Stimulated activated CD4-positive, alpha-beta T cell treated with anti-CD3 and anti-CD28 coated beads, Interleukin-15, amount 100 ng/mL, for 1 hour (primary cell): ENCODE data around the gene PDPK1.
A peak's percentile ranks its signal among the peaks of the same experiment; 100 is the strongest.
"Not testable (repeated sequence)": the region's sequence is repeated elsewhere in the genome, so short reads cannot be mapped to it uniquely, and the experiment has no call there.

Source experiments
- DNase-seq, 2 donors: peaks; one replicate each; pipeline ENCODE4 v3.0.0-alpha.2; 2020; ENCODE audit warnings: low read depth in 1 of 2, low spot score in 1 of 2

The PDPK1 gene

GRCh38 chr16:2539845-2540458 is 2.1 kb downstream of the PDPK1 start:
- not testable (repeated sequence) for DNase-seq

- not testable (repeated sequence) for DNase-seq
Observed at GRCh38 chr16:2540912-2541311, 3.1 kb downstream of the PDPK1 start.

- DNase-seq: not testable (repeated sequence)
Observed at GRCh38 chr16:2541409-2541808, 3.6 kb downstream of the PDPK1 start.

GRCh38 chr16:2543771-2544170 is 6.0 kb downstream of the PDPK1 start:
- DNase-seq: not testable (repeated sequence)

GRCh38 chr16:2550283-2550878 is 12.6 kb downstream of the PDPK1 start:
- DNase-seq: not testable (repeated sequence)

GRCh38 chr16:2551420-2551889 is 13.6 kb downstream of the PDPK1 start:
- DNase-seq: not testable (repeated sequence)

- DNase-seq: not testable (repeated sequence)
Observed at GRCh38 chr16:2554709-2555425, 17.0 kb downstream of the PDPK1 start.

- not testable (repeated sequence) for DNase-seq
Observed at GRCh38 chr16:2557150-2557549, 19.3 kb downstream of the PDPK1 start.

- DNase-seq: not testable (repeated sequence)
Observed at GRCh38 chr16:2560131-2560797, 22.4 kb downstream of the PDPK1 start.

- DNase-seq: peak in 1 of 2 donors; percentile 58
Observed at GRCh38 chr16:2560798-2561133, 22.9 kb downstream of the PDPK1 start.

GRCh38 chr16:2567506-2567905 is 29.7 kb downstream of the PDPK1 start:
- DNase-seq: not testable (repeated sequence)

- DNase-seq: not testable (repeated sequence)
Observed at GRCh38 chr16:2568573-2568972, 30.8 kb downstream of the PDPK1 start.

GRCh38 chr16:2572704-2573103 is 34.9 kb downstream of the PDPK1 start:
- not testable (repeated sequence) for DNase-seq

GRCh38 chr16:2575839-2576238 is 38.0 kb downstream of the PDPK1 start:
- DNase-seq: not testable (repeated sequence)

GRCh38 chr16:2577044-2577443 is 39.2 kb downstream of the PDPK1 start:
- DNase-seq: not testable (repeated sequence)

- DNase-seq: not testable (repeated sequence)
Observed at GRCh38 chr16:2578905-2579304, 41.1 kb downstream of the PDPK1 start.

GRCh38 chr16:2580143-2580542 is 42.3 kb downstream of the PDPK1 start:
- not testable (repeated sequence) for DNase-seq

GRCh38 chr16:2580818-2581217 is 43.0 kb downstream of the PDPK1 start:
- DNase-seq: not testable (repeated sequence)

GRCh38 chr16:2584729-2585650 is 47.2 kb downstream of the PDPK1 start:
- no peak for DNase-seq

- DNase-seq: no peak
Observed at GRCh38 chr16:2585651-2586081, 47.8 kb downstream of the PDPK1 start.
